ENCODE results near the gene TSPAN11. TPM values are rescaled to one million over a fixed set of nuclear protein-coding genes. Genes with fewer than 3 reads are reported as not detected.

TSPAN11 gene
- total and polyA plus RNA-seq, 2 of the 8 experiments (the other 6 are each of a cell fraction or from before 2014, with no cell fraction given) = 3.9 to 8.2 TPM

GRCh38 chr12:31001581-31002360, 75.2 kb downstream of the TSPAN11 start:
- no peak overlapping the region for H3K4me3 ChIP-seq (ENCODE audit: extremely low read depth in 1 of 4, insufficient read depth in 2 of 4, low read depth in 3 of 4, low read length in 4 of 4)
- no peak overlapping the region for H4K8ac ChIP-seq (ENCODE audit: extremely low read depth, insufficient read depth, low read length)
- H2BK15ac ChIP-seq (ENCODE audit: low read length) = no peak overlapping the region
- no peaks in the 10 kb centered on the region for H3K23me2 ChIP-seq (ENCODE audit: low read depth, low read length)
- H3K9ac ChIP-seq (replicated peaks in 1 of 4; ENCODE audit: extremely low read depth in 1 of 4, low read depth in 3 of 4, low read length in 3 of 4) = no peak overlapping the region
- H3K4me1 ChIP-seq (replicated peaks in 1 of 4; ENCODE audit: control insufficient read depth in 3 of 4, insufficient read depth in 4 of 4, low read length in 3 of 4) = no peaks in the 10 kb centered on the region; a peak in 2 of 7 replicates
- H3K79me2 ChIP-seq (ENCODE audit: control insufficient read depth in 1 of 2, insufficient read depth in 2 of 2, low read length in 2 of 2) = no peaks in the 10 kb centered on the region
- TF ChIP-seq TAF1 (IDR thresholded peaks at IDR 0.05; ENCODE audit: low read depth, low read length) = no peak
- no peak overlapping the region for H3K27ac ChIP-seq (ENCODE audit: low read depth, low read length)
- no peaks in the 10 kb centered on the region for H3K79me1 ChIP-seq (ENCODE audit: low read depth, low read length)
- no peak overlapping the region for H3K56ac ChIP-seq (replicated peaks; ENCODE audit: insufficient read length, low read depth, low read length)
- CTCF ChIA-PET (ENCODE audit: partially characterized antibody) = interaction anchor here (1.5 to 7.4 kb wide), 4 partner anchors 10 to 150 kb away, joined by 3 to 49 read pairs (median 16); no protein-coding TSS in a partner anchor
- no peak overlapping the region for H2BK20ac ChIP-seq (ENCODE audit: low read length)
- no peaks in the 10 kb centered on the region for H3K9me3 ChIP-seq (ENCODE audit: insufficient read depth in 2 of 2, low read depth in 1 of 2, low read length in 1 of 2)
- no peak overlapping the region for H3K23ac ChIP-seq (ENCODE audit: insufficient read length)
- H2BK5ac ChIP-seq (ENCODE audit: low read depth, low read length) = no peak overlapping the region
- H4K20me1 ChIP-seq (replicated peaks in 1 of 2; ENCODE audit: control insufficient read depth in 1 of 2, insufficient read depth in 2 of 2, low read length in 2 of 2) = peaks cover 0 to 2% of the 10 kb centered on the region in 2 experiments
- H2BK120ac ChIP-seq (replicated peaks; ENCODE audit: low read depth, low read length) = no peak overlapping the region
- H2AK5ac ChIP-seq (ENCODE audit: low read depth, low read length) = no peak overlapping the region
- POLR2A ChIA-PET (ENCODE audit: partially characterized antibody) = no interaction called here
- H2BK12ac ChIP-seq (ENCODE audit: low read depth, low read length) = no peak overlapping the region
- DNase-seq (ENCODE audit: low read depth in 1 of 2, low spot score in 2 of 2) (no peak), FAIRE-seq (no peak)
- H3K27me3 ChIP-seq (replicated peaks in 1 of 4; ENCODE audit: control insufficient read depth in 3 of 4, extremely low read depth in 1 of 4, insufficient read depth in 3 of 4, low read length in 3 of 4) = no peaks in the 10 kb centered on the region; a peak in 1 of 7 replicates
- H3K14ac ChIP-seq (ENCODE audit: insufficient read length) = no peak overlapping the region
- 83% methylated on average over 9 of the region's 9 CpGs; no CpG with 5 or more reads in 1 of the 2 experiments for whole genome bisulfite sequencing, 2 experiments (ENCODE audit: extremely low coverage in 1 of 2, insufficient coverage in 1 of 2, insufficient read length in 1 of 2, insufficient replicate concordance in 2 of 2, low coverage in 1 of 2, low lambda C conversion rate in 2 of 2, missing lambda C conversion rate in 1 of 2)
- H2AFZ ChIP-seq (ENCODE audit: low read length) = no peak overlapping the region
- no peak overlapping the region for H3K18ac ChIP-seq (ENCODE audit: extremely low read depth, low read length)
- no peak overlapping the region for H4K91ac ChIP-seq (replicated peaks; ENCODE audit: insufficient read length, low read length)
- no peak overlapping the region for H3K4ac ChIP-seq (replicated peaks; ENCODE audit: insufficient read length, low read depth, low read length)
- no peak overlapping the region for H3K4me2 ChIP-seq (ENCODE audit: insufficient read depth in 1 of 2, low read depth in 2 of 2, low read length in 2 of 2)
- H3K36me3 ChIP-seq (ENCODE audit: control insufficient read depth in 2 of 4, insufficient read depth in 4 of 4, low read length in 3 of 4) = no peaks in the 10 kb centered on the region; a peak in 1 of 8 replicates
- H4K5ac ChIP-seq (ENCODE audit: insufficient read length, low read depth, low read length) = no peak overlapping the region

Measured in H1 (cell line).